ENCODE measurements around the gene HAUS1. TPM values are rescaled to one million over a fixed set of nuclear protein-coding genes. Genes with fewer than 3 reads are reported as not detected.
A peak's percentile ranks its signal among the peaks of the same experiment; 100 is the strongest.

HAUS1 gene
- total and polyA plus RNA-seq, 3 donors from 2014 or later, result 20.5 to 31.1 (median 25.0) TPM

DNA sequence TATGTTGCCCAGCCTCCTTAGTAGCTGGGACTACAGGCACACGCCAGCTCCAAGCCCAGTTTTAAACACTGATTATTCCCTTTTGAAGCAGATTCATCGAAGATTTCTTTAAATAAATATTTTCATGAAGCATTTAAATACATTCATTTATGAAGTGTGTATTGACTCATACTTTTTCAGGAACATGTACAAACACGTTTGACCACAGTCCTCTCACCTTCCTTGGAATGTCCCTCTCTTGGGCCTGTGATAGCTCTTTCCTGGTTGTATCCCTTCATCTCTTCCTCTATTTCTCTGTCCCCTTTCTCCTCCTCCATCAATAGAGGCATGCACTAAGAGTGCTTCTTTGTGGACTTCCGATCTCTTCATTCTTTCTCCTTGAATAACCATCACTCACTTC is 34.7 kb upstream of the HAUS1 start:
- no peak overlapping the region for H3K4me3 ChIP-seq
- WGBS, 2 donors, result 92 to 93% methylated on average over 4 of the region's 4 CpGs
- no peak for TF ChIP-seq POLR2A (IDR thresholded peaks at IDR 0.05)
- DNase-seq, result no peak
- H3K27ac ChIP-seq, result no peak overlapping the region
- H3K27me3 ChIP-seq, result no peaks in the 10 kb centered on the region
- intact Hi-C loops (cut with DNase I; ENCODE audit: low total_unique reads), result no loop called here
- H3K36me3 ChIP-seq (ENCODE audit: low read depth, missing control alignments), result no peaks in the 10 kb centered on the region
- peaks cover 9% of the 10 kb centered on the region for H3K4me1 ChIP-seq
- no peaks in the 10 kb centered on the region for H3K9me3 ChIP-seq

DNA sequence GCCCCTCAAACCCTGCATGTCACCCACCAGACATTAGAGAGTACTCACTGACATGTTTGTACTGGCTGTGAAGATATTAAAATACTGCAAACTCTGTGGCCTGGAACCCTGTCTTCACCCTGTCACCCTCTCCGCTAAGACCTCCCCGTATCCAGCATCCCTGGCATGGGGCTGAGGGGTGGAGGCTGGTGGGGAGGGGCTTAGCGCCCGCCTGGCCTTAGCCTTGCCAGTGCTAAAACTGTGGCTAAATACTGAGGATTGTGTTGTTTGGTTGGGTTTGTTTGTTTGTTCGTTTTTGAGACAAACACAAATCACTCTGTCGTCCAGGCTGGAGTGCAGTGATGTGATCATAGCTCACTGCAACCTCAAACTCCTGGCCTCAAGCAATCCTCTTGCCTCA is 34.0 kb upstream of the HAUS1 start:
- Histone ChIP-seq H3K9me3 (no peaks in the 10 kb centered on the region), H3K4me1 (peaks cover 9% of the 10 kb centered on the region), H3K4me3 (no peak overlapping the region), H3K36me3 (ENCODE audit: low read depth, missing control alignments) (no peaks in the 10 kb centered on the region), H3K27me3 (no peaks in the 10 kb centered on the region), H3K27ac (no peak overlapping the region)
- TF ChIP-seq, protein P1, sequence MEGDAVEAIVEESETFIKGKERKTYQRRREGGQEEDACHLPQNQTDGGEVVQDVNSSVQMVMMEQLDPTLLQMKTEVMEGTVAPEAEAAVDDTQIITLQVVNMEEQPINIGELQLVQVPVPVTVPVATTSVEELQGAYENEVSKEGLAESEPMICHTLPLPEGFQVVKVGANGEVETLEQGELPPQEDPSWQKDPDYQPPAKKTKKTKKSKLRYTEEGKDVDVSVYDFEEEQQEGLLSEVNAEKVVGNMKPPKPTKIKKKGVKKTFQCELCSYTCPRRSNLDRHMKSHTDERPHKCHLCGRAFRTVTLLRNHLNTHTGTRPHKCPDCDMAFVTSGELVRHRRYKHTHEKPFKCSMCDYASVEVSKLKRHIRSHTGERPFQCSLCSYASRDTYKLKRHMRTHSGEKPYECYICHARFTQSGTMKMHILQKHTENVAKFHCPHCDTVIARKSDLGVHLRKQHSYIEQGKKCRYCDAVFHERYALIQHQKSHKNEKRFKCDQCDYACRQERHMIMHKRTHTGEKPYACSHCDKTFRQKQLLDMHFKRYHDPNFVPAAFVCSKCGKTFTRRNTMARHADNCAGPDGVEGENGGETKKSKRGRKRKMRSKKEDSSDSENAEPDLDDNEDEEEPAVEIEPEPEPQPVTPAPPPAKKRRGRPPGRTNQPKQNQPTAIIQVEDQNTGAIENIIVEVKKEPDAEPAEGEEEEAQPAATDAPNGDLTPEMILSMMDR (IDR thresholded peaks at IDR 0.05), result no peak
- no peak for TF ChIP-seq POLR2A (IDR thresholded peaks at IDR 0.05)
- 85 to 91% methylated on average over 6 of the region's 6 CpGs for WGBS, 2 donors
- no peak for DNase-seq
- intact Hi-C loops (cut with DNase I; ENCODE audit: low total_unique reads), result no loop called here

DNA sequence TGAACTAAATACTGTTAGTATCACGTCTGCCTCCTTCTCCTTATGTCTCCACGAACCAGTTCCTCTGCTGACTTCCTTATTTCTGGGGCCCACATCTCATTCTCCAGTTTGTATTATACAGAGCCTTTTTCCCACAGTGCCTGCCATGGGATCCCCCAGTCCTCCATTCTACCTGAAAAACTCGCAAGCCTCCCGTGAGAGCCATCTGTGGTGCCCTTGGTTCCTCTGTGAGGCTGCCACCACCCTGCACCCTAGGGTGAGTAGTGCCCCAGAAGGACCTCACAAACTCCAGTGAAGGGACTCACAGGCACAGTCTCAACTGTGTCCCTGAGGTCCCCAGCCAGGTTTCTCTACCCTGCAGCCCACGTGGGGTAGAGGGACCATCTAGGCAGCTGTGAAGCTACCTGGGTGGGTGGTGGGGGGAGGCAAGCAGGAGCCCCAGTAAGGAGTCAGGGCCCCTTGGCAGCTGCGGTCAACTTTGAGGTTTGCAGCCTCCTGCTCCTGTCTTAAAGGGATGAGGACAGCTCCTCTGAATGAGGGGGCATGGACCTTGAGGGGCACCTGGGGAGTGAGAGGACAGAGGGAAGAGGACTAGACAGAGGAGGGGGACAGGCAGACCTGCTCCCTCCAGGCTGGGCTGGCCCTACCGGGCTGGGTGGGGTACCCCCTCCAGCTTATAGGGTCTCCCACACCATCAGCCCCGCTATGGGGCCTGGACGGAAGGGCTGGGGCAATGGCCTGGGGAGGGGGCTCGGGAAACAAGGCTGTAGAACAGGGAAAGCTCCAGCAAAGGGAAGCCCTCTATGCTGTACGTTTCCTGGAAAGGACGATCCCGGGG is 33.2 kb upstream of the HAUS1 start:
- H3K36me3 ChIP-seq (ENCODE audit: low read depth, missing control alignments), result no peaks in the 10 kb centered on the region
- 36 to 39% methylated on average over 10 to 13 of the region's 13 CpGs for WGBS, 2 donors
- TF ChIP-seq POLR2A (IDR thresholded peaks at IDR 0.05), result no peak
- TF ChIP-seq, protein P1 (IDR thresholded peaks at IDR 0.05), result no peak
- peaks cover 9% of the 10 kb centered on the region for H3K4me1 ChIP-seq
- H3K27me3 ChIP-seq, result no peaks in the 10 kb centered on the region
- intact Hi-C loops (cut with DNase I; ENCODE audit: low total_unique reads), result no loop called here
- no peak for DNase-seq
- no peaks in the 10 kb centered on the region for H3K9me3 ChIP-seq
- no peak overlapping the region for H3K27ac ChIP-seq
- H3K4me3 ChIP-seq, result peak overlapping the region; percentile 59 to 75

DNA sequence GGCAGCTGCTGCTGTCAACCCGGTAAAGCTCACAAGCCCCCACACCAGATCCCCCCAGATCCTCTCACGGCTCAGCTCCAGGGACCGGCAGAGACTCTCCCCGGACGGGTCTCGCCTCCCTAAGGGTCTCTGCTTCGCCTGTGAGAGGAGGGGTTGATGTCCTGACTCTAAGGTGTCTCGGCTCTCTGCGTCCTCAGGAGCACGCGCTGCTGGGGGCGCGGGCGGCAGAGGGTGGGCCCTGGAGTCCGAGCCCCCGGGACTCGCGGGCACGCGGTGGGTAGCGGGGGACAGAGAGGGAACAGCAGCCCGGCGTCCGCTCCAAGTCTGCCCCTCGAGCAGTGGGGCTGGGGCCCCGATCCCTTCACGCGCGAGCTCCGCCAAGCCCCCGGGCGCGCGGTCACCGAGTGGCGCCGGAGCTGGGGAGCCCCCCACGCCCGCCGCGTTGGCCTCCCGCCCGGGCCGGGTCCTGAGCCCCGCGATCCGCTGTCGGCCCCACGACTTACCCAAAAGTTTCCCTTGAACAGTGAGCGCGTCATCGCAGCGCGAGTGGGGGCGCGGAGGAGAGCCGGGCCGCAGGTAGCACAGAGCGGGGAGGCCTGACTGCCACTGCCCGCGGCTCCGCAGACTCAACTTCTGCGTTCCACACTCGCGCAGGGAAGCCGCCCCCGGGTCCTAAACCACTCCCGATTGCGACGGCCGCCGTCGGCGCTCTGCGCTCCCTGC is 32.4 kb upstream of the HAUS1 start, which contains the start of gene PSTPIP2:
PSTPIP2 (minus strand) TSS at position 608 of the 723 bp plus-strand sequence; CDS start at position 536, 72 bp downstream.
- 0 to 2% methylated on average over 30 to 35 of the region's 75 CpGs for WGBS, 2 donors
- no peak for TF ChIP-seq POLR2A (IDR thresholded peaks at IDR 0.05)
- TF ChIP-seq, protein P1 (IDR thresholded peaks at IDR 0.05), result no peak
- Histone ChIP-seq H3K4me1 (peaks cover 9% of the 10 kb centered on the region), H3K4me3 (peak within 1 kb of the TSS; percentile 59 to 75), H3K36me3 (ENCODE audit: low read depth, missing control alignments) (no peaks in the 10 kb centered on the region), H3K27ac (no peak within 1 kb of the TSS), H3K9me3 (no peaks in the 10 kb centered on the region), H3K27me3 (no peaks in the 10 kb centered on the region)
- intact Hi-C loops (cut with DNase I; ENCODE audit: low total_unique reads), result no loop called here
- DNase-seq, result peak; percentile 84

DNA sequence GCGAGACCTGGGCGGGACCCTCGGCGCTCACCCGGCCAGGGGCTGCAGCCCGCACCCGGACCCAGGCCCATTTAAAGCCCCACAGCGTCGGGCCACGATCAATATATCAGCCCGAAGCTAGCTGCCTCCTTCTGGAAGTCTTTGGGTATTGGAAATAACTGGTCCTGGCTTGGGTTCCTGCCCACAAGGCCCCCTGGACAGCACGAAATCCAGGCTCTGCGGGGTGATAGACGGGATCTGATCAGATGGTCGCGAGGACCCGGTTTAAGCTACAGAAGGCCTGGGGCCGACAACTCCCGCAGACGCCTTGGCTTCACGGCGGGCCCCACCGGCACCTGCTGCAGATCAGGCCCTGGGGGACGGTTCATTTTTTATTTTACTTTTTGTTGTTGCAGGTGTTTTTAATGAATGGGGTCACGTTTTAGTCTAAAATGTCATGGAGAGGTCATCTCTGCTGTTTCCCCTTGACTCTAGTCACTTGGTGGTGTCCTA is 31.8 kb upstream of the HAUS1 start:
- Histone ChIP-seq H3K9me3 (no peaks in the 10 kb centered on the region), H3K36me3 (ENCODE audit: low read depth, missing control alignments) (no peaks in the 10 kb centered on the region), H3K4me1 (peaks cover 9% of the 10 kb centered on the region), H3K27ac (no peak overlapping the region), H3K27me3 (no peaks in the 10 kb centered on the region), H3K4me3 (peak overlapping the region; percentile 59 to 75)
- TF ChIP-seq, protein P1 (IDR thresholded peaks at IDR 0.05), result no peak
- TF ChIP-seq POLR2A (IDR thresholded peaks at IDR 0.05), result no peak
- DNase-seq, result no peak
- WGBS, 2 donors, result 20 to 38% methylated on average over 7 to 25 of the region's 25 CpGs
- intact Hi-C loops (cut with DNase I; ENCODE audit: low total_unique reads), result no loop called here
